Adrenal gland (tissue), 12 donors: ENCODE measurements around the gene CASP9. TPM values are rescaled to one million over a fixed set of nuclear protein-coding genes. Genes with fewer than 3 reads are reported as not detected.

Source experiments
- DNase-seq, 7 donors: peaks; one replicate each; pipeline ENCODE4 v3.0.0-alpha.2; 2019 to 2020
- H3K27ac ChIP-seq, 5 donors: fragments of 200-600 bp; sonication (generic) in 4 of 5; 1 replicate in 3 of 5; 2 replicates in 2 of 5; pipeline versions ENCODE4 v1.5.1 to v1.8.0; 2016 to 2020; ENCODE audit warnings: mild to moderate bottlenecking in 1 of 5
- H3K27me3 ChIP-seq: fragments of 200-600 bp; 2 replicates; pipeline ENCODE4 v1.8.0; 2021
- H3K36me3 ChIP-seq, 2 donors: fragments of 200-600 bp; replicated peaks in 1 of 2; 1 replicate in 1 of 2; 2 replicates in 1 of 2; pipeline versions ENCODE4 v1.5.1 to v1.8.0; 2018 to 2022
- H3K4me1 ChIP-seq, 2 donors: fragments of 200-600 bp; replicated peaks in 1 of 2; 1 replicate in 1 of 2; 2 replicates in 1 of 2; pipeline versions ENCODE4 v1.5.1 to v1.8.0; 2018 to 2021
- H3K4me3 ChIP-seq, 4 donors: fragments of 200-600 bp; sonication (generic) in 3 of 4; one replicate each; pipeline ENCODE4 v1.5.1; 2016 to 2018
- H3K9me3 ChIP-seq, 3 donors: fragments of 200-600 bp; sonication (generic) in 1 of 3; replicated peaks in 1 of 3; 1 replicate in 2 of 3; 2 replicates in 1 of 3; pipeline versions ENCODE4 v1.5.1 to v1.8.0; 2016 to 2021
- CTCF ChIP-seq, 6 experiments: fragments of 450-650 bp in 4 of 6; fragments of 200-600 bp in 2 of 6; sonication (generic) in 1 of 6; IDR thresholded peaks; 1 replicate in 5 of 6; 2 replicates in 1 of 6; pipeline versions ENCODE4 v1.5.1 to v1.8.0; 2016 to 2021; ENCODE audit warnings: antibody characterized with exemption in 6 of 6, mild to moderate bottlenecking in 2 of 6, moderate library complexity in 1 of 6
- POLR2A ChIP-seq, 2 donors: fragments of 450-650 bp; IDR thresholded peaks; one replicate each; pipeline ENCODE4 v1.6.1; 2017; ENCODE audit warnings: antibody characterized with exemption in 2 of 2, mild to moderate bottlenecking in 2 of 2, moderate library complexity in 1 of 2
- WGBS, 4 donors: extraction: QIAGEN DNeasy Blood & Tissue Kit in 2 of 4; methylation state at CpG; one replicate each; pipeline versions ENCODE4 v1.1.5 to v1.1.7; 2013 to 2017; 5-methylcytosine and 5-hydroxymethylcytosine counted together
- intact Hi-C, 2 donors: fragments of 100-400 bp; cut with DNase I; formaldehyde crosslinking; loops; one replicate each; pipeline versions ENCODE4 v1.14.1 to v1.15.0; 2022 to 2023
- polyA plus RNA-seq, 3 donors: library from polyadenylated mRNA; stranded (reverse); fragments of 200-250 nt in 2 of 3; fragments of 350-450 nt in 1 of 3; fragmentation: Illumina TruSeq in 1 of 3; extraction: RNeasy Lipid Tissue Mini Kit (QIAGEN cat#74804) in 1 of 3; gene quantifications; one replicate each; pipeline ENCODE4 v1.2.3, GENCODE V29; 2013 to 2014
- total RNA-seq, 9 donors: library from RNA; depleted of rRNA in 4 of 9; stranded (reverse); fragments of >200 nt in 4 of 9; fragments of 120-200 nt in 1 of 9; fragmentation: NEBNext Ultra II Directional in 1 of 9; extraction: Animal tissue kit (Norgen Biotek cat#: 25700) in 1 of 9; gene quantifications; one replicate each; pipeline versions ENCODE4 v1.1.0 to v1.2.4, GENCODE V29; 2013 to 2023
- donor health status: healthy with polysubstance abuse.
- donor health status: Bipolar disorder and iron deficiency.
- donor health status: DM: yes; HTN: yes; CAD: no.
- donor health status: DM: no; HTN: no; CAD: no.
- donor health status: DM: no; HTN: no; CAD: no.
- donor health status: DM: yes; HTN: yes; CAD: no.

Gene CASP9
- total and polyA plus RNA-seq, 12 donors: 16.1 to 132 (median 28.3) TPM

- WGBS, 4 donors: 78 to 90% (median 83%) methylated on average over 8 of the region's 8 CpGs
- H3K36me3 ChIP-seq: no peaks in the 10 kb centered on the region
- no peak within 1 kb of the TSS for H3K4me3 ChIP-seq
- peaks cover 0 to 19% of the 10 kb centered on the region in 2 donors for H3K4me1 ChIP-seq
- no peaks in the 10 kb centered on the region for H3K9me3 ChIP-seq
- intact Hi-C loops: no loop called here
- H3K27me3 ChIP-seq: no peaks in the 10 kb centered on the region
- no peak for DNase-seq
- TF ChIP-seq CTCF (IDR thresholded peaks at IDR 0.05) (no peak), POLR2A (IDR thresholded peaks at IDR 0.05) (no peak)
- H3K27ac ChIP-seq: peak within 1 kb of the TSS in 4 of 5 donors; percentile 28 to 71 (median 54)
Measured at GRCh38 chr1:15456313-15456954, 67.6 kb downstream of the CASP9 start, which contains the start of gene CELA2A. CELA2A (plus strand) TSS chr1:15456732; CDS start chr1:15456754, 22 bp downstream.

DNA sequence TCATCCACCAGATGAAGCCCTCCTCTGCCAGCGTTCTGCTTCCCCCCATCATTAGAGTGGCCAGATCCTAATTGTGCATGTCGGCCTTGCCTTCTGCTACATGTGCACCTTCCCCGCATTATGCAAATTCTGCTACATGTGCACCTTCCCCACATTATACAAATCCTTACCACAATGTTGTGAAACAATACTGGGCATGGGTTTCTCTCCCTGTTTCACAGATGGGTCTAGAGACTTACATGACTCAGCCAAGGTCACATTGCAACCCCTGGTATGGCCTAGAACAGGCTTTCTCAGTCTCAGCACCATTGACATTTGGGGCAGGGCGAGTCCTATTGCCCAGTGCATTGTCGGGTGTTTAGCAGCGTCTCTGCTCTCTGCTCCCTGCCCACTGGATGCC, 68.5 kb downstream of the CASP9 start:
- no peak for TF ChIP-seq CTCF (IDR thresholded peaks at IDR 0.05)
- TF ChIP-seq POLR2A (IDR thresholded peaks at IDR 0.05): no peak
- peak; percentile 53 to 84 (median 71) for DNase-seq
- no peak overlapping the region for H3K4me3 ChIP-seq
- peak overlapping the region in 3 of 5 donors; percentile 47 to 71 (median 61) for H3K27ac ChIP-seq
- no peaks in the 10 kb centered on the region for H3K36me3 ChIP-seq
- intact Hi-C loops: no loop called here
- H3K27me3 ChIP-seq: no peaks in the 10 kb centered on the region
- peaks cover 0 to 19% of the 10 kb centered on the region in 2 donors for H3K4me1 ChIP-seq
- H3K9me3 ChIP-seq: no peaks in the 10 kb centered on the region
- WGBS, 4 donors: 66 to 90% (median 80%) methylated on average over 3 to 6 of the region's 6 CpGs

- TF ChIP-seq POLR2A (IDR thresholded peaks at IDR 0.05) (no peak), CTCF (IDR thresholded peaks at IDR 0.05) (no peak)
- Histone ChIP-seq H3K4me1 (peaks cover 0 to 7% of the 10 kb centered on the region in 2 donors), H3K4me3 (no peak overlapping the region), H3K27me3 (no peaks in the 10 kb centered on the region), H3K9me3 (no peaks in the 10 kb centered on the region), H3K36me3 (no peaks in the 10 kb centered on the region), H3K27ac (no peak overlapping the region)
- DNase-seq: no peak
- intact Hi-C loops: no loop called here
- 48 to 69% (median 59%) methylated on average over 3 of the region's 3 CpGs for WGBS, 4 donors
Measured at GRCh38 chr1:15454256-15454655, 69.8 kb downstream of the CASP9 start.

- intact Hi-C loops: no loop called here
- Histone ChIP-seq H3K4me3 (no peak overlapping the region), H3K9me3 (no peaks in the 10 kb centered on the region), H3K36me3 (no peaks in the 10 kb centered on the region), H3K4me1 (peaks cover 0 to 4% of the 10 kb centered on the region in 2 donors), H3K27ac (no peak overlapping the region), H3K27me3 (no peaks in the 10 kb centered on the region)
- 82 to 92% (median 86%) methylated on average over 5 to 11 of the region's 11 CpGs for whole genome bisulfite sequencing, 4 donors
- no peak for TF ChIP-seq CTCF (IDR thresholded peaks at IDR 0.05)
- TF ChIP-seq POLR2A (IDR thresholded peaks at IDR 0.05): no peak
- DNase-seq: no peak
Measured at GRCh38 chr1:15453734-15454133, 70.3 kb downstream of the CASP9 start.
